ENCODE results near the gene CHCHD3.

Gene CHCHD3

DNA sequence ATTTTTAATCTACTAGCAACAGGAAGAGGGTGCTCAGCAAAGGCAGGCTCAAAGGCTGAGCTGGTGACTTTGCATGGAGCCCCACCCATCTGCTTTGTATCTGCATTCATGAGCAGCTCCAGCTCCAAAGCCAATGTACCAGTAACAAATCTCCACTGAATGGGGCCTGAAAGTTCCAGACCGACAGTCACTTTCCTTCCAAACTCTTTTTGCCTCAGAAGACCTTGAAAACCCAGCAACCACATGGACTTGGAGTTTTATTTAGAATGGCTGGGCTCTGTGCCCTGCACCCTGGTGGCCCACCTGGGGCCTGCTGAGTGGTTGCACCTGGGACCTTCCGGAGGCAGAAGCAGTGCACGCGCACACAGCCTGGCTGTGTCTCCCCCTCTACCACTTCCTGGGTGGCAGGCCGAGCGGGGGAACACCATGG, 310.6 kb downstream of the CHCHD3 start:
- H3K27ac Mint-ChIP-seq, result peak overlapping the region; percentile 47
- H3K4me3 Mint-ChIP-seq, result no peak overlapping the region
- peaks cover 7% of the 10 kb centered on the region for H3K36me3 Mint-ChIP-seq (ENCODE audit: low read depth)
- peaks cover 19% of the 10 kb centered on the region for H3K9me3 Mint-ChIP-seq
- no peaks in the 10 kb centered on the region for H3K27me3 Mint-ChIP-seq
- peaks cover 25% of the 10 kb centered on the region for H3K4me1 Mint-ChIP-seq (ENCODE audit: low read depth)

DNA sequence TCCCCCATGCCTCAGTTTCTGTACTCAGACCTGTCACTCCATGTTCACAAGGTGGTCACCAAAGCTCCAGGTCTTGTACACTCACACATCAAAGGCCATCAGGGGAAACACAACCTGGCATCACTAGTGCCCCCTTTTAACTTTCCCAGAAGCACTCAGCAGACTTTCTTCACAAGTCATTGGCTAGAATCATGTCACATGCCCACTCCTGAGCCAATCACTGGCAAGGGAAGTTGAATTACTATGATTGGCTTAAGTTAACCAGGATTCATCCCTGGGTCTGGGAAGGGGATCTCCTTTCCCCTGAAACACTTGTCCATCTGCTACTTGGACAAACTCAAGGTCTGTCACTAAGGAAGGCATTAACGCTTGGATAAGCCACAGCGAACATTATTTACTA, 311.8 kb downstream of the CHCHD3 start:
- Mint-ChIP-seq H3K27me3 (no peaks in the 10 kb centered on the region), H3K4me3 (no peak overlapping the region), H3K36me3 (ENCODE audit: low read depth) (peaks cover 7% of the 10 kb centered on the region), H3K27ac (no peak overlapping the region), H3K9me3 (peaks cover 19% of the 10 kb centered on the region), H3K4me1 (ENCODE audit: low read depth) (peaks cover 25% of the 10 kb centered on the region)

DNA sequence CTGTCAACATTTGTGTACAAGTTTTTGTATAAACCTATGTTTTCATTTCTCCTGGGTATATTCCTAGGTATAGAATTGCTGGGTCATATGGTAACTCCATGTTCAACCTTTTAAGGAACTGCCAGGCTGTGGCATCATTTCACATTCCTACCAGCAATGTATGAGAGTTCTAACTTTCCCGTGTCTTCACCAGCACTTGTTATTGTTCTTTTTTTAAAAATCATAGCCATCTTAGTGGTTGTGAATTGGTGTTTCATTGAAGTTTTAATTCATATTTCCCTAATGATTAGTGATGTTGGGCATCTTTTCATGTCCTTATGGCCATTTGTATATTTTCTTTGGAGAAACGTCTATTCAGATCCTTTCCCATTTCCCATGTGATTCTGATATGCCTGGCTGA, 312.6 kb downstream of the CHCHD3 start:
- peaks cover 19% of the 10 kb centered on the region for H3K9me3 Mint-ChIP-seq
- peaks cover 25% of the 10 kb centered on the region for H3K4me1 Mint-ChIP-seq (ENCODE audit: low read depth)
- H3K27ac Mint-ChIP-seq, result no peak overlapping the region
- H3K27me3 Mint-ChIP-seq, result no peaks in the 10 kb centered on the region
- H3K36me3 Mint-ChIP-seq (ENCODE audit: low read depth), result peaks cover 7% of the 10 kb centered on the region
- no peak overlapping the region for H3K4me3 Mint-ChIP-seq

DNA sequence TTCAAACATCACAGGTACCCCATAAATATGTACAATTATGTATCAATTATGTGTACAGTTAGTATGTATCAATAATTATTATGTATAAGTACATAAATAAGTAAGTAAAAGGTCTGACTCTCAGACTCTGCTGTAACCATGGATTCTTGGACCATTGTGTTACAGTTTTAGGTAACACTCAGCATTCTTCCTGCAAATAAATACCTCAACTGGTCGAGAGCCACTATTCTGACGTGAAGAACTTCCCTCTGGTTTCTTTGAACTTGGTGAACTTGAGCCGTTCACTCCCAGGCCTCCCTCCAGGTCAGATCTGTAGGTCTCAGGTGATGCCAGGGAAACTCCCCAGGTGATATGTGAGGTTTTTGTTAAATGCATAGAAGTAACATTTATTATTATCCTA, 313.8 kb downstream of the CHCHD3 start:
- Mint-ChIP-seq H3K36me3 (ENCODE audit: low read depth) (peaks cover 7% of the 10 kb centered on the region), H3K9me3 (peaks cover 19% of the 10 kb centered on the region), H3K4me3 (no peak overlapping the region), H3K27me3 (no peaks in the 10 kb centered on the region), H3K27ac (no peak overlapping the region), H3K4me1 (ENCODE audit: low read depth) (peaks cover 23% of the 10 kb centered on the region)

- no peak overlapping the region for H3K27ac Mint-ChIP-seq
- no peak overlapping the region for H3K4me3 Mint-ChIP-seq
- H3K9me3 Mint-ChIP-seq, result peaks cover 19% of the 10 kb centered on the region
- H3K36me3 Mint-ChIP-seq (ENCODE audit: low read depth), result peaks cover 7% of the 10 kb centered on the region
- H3K27me3 Mint-ChIP-seq, result no peaks in the 10 kb centered on the region
- H3K4me1 Mint-ChIP-seq (ENCODE audit: low read depth), result peaks cover 21% of the 10 kb centered on the region
Observed at GRCh38 chr7:132767378-132767777, 314.5 kb downstream of the CHCHD3 start.

DNA sequence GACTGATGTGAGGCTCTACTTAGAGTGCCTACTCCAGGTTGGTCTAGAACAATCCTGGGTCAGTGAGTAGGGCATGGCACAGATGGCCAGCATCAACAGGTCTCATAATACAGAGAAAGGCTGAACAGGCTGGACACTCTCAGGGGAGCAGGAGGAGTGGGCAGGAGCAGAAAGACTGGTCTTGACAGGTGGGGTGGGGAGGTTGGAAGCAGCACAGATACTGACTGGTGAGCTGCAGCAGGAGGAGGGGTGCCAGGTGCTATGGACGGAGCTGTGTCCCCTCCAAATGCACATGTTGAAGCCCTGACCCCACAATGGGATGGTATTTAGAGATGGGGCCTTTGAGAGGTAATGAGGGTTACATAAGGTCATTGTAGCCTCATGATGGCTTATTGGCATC, 315.2 kb downstream of the CHCHD3 start:
- Mint-ChIP-seq H3K27ac (no peak overlapping the region), H3K27me3 (no peaks in the 10 kb centered on the region), H3K9me3 (peaks cover 19% of the 10 kb centered on the region), H3K4me3 (no peak overlapping the region), H3K4me1 (ENCODE audit: low read depth) (peaks cover 18% of the 10 kb centered on the region), H3K36me3 (ENCODE audit: low read depth) (peaks cover 7% of the 10 kb centered on the region)

- H3K4me1 Mint-ChIP-seq (ENCODE audit: low read depth), result peaks cover 10% of the 10 kb centered on the region
- no peak overlapping the region for H3K4me3 Mint-ChIP-seq
- no peak overlapping the region for H3K27ac Mint-ChIP-seq
- H3K9me3 Mint-ChIP-seq, result peaks cover 19% of the 10 kb centered on the region
- H3K36me3 Mint-ChIP-seq (ENCODE audit: low read depth), result peaks cover 7% of the 10 kb centered on the region
- no peaks in the 10 kb centered on the region for H3K27me3 Mint-ChIP-seq
Observed at GRCh38 chr7:132765861-132766260, 316.0 kb downstream of the CHCHD3 start.

DNA sequence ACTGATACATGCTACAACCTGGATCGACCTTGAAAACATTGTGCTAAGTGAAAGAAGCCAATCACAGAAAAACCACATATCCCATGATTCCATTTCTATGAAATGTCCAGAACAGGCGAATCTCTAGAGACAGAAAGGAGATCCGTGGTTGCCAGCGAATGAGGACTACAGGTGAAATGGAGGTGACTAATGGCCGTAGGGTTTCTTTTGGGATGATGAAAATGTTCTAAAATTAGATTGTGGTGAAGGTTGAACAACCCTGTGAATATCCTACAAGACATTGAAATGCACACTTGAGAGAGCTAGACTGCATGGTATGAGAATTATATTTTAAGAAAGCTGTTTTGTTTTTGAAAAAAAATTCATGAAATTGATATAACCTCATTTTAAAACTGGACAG, 317.1 kb downstream of the CHCHD3 start:
- peaks cover 10% of the 10 kb centered on the region for H3K9me3 Mint-ChIP-seq
- H3K36me3 Mint-ChIP-seq (ENCODE audit: low read depth), result peaks cover 7% of the 10 kb centered on the region
- H3K27ac Mint-ChIP-seq, result no peak overlapping the region
- H3K4me3 Mint-ChIP-seq, result no peak overlapping the region
- H3K27me3 Mint-ChIP-seq, result no peaks in the 10 kb centered on the region
- no peaks in the 10 kb centered on the region for H3K4me1 Mint-ChIP-seq (ENCODE audit: low read depth)

DNA sequence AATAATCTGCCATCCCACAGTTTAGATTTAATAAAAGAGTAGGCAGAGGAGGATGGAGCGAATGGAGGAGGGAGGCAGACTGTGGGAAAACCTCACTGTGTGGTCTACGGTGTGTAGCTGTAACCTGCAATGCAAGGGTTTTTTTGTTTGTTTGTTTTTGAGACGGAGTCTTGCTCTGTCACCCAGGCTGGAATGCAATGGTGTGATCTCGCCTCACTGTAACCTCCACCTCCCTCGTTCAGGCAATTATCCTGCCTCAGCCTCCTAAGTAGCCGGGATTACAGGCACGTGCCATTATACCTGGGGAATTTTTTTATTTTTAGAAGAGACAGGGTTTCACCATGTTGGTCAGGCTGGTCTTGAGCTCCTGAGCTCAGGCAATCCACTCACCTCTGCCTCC, 321.0 kb downstream of the CHCHD3 start:
- no peaks in the 10 kb centered on the region for H3K9me3 Mint-ChIP-seq
- peaks cover 5% of the 10 kb centered on the region for H3K4me1 Mint-ChIP-seq (ENCODE audit: low read depth)
- H3K27ac Mint-ChIP-seq, result no peak overlapping the region
- H3K4me3 Mint-ChIP-seq, result no peak overlapping the region
- no peaks in the 10 kb centered on the region for H3K36me3 Mint-ChIP-seq (ENCODE audit: low read depth)
- no peaks in the 10 kb centered on the region for H3K27me3 Mint-ChIP-seq

GRCh38 chr7:132760244-132760623, 321.7 kb downstream of the CHCHD3 start:
- H3K27me3 Mint-ChIP-seq, result no peaks in the 10 kb centered on the region
- H3K4me1 Mint-ChIP-seq (ENCODE audit: low read depth), result peaks cover 5% of the 10 kb centered on the region
- no peaks in the 10 kb centered on the region for H3K9me3 Mint-ChIP-seq
- no peaks in the 10 kb centered on the region for H3K36me3 Mint-ChIP-seq (ENCODE audit: low read depth)
- H3K4me3 Mint-ChIP-seq, result no peak overlapping the region
- no peak overlapping the region for H3K27ac Mint-ChIP-seq

DNA sequence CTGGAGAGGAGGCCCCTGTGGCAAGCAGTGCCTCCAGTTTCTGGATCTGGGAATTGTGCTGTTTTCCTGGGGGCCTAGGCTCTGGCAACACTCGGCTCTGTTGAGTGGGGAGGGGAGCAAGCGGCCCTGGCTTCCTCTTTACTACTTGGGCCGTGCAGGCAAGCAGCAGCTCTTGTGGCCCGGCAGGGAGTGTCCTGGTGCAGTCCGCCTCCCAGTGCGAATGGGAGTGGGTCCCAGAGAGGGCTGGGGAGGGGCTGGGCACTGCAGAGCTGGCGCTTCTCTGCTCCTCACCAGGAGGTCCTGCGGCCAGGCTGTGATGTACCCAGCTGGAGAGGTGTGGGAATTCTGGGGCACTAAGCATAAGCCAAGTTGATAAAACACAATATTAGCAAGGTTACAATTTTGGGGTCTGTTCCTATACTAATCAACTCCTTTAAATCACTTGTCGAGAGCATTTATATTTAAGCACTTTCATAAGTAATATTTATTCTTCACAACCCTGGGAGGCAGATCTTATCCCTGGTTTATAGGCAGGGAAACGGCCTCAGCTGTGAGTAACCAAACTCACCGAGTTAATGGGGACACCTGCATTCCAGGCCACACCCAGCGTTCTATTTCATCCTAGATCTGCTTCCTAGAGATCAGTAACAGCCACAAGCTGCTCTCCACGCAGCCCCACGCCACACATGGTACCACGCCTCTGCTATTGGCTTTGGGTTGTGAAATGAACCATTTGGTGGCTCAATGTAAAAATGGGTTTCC, 322.2 kb downstream of the CHCHD3 start:
- Mint-ChIP-seq H3K4me1 (ENCODE audit: low read depth) (peaks cover 5% of the 10 kb centered on the region), H3K27me3 (no peaks in the 10 kb centered on the region), H3K4me3 (no peak overlapping the region), H3K9me3 (no peaks in the 10 kb centered on the region), H3K36me3 (ENCODE audit: low read depth) (no peaks in the 10 kb centered on the region), H3K27ac (no peak overlapping the region)

- Mint-ChIP-seq H3K27me3 (no peaks in the 10 kb centered on the region), H3K4me1 (ENCODE audit: low read depth) (peaks cover 5% of the 10 kb centered on the region), H3K36me3 (ENCODE audit: low read depth) (no peaks in the 10 kb centered on the region), H3K27ac (no peak overlapping the region), H3K4me3 (no peak overlapping the region), H3K9me3 (no peaks in the 10 kb centered on the region)
Observed at GRCh38 chr7:132758986-132759385, 322.9 kb downstream of the CHCHD3 start.

DNA sequence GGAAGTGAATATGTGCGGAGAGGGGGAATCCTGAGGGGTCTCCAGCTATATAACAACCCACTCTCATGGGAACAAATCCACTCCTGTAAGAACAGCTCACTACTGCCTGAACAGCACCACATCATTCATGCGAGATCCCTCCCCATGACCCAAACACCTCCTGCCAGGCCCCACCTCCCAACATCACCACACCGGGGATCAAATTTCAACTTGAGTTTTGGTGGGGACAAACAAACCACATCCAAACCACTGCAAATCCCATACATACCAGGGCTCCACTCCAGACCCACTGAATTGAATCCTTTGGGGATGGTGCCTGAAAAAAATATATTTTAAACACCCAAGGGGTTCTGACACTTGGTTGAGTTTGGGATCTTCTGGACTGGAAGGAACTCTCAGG, 324.1 kb downstream of the CHCHD3 start:
- H3K9me3 Mint-ChIP-seq, result no peaks in the 10 kb centered on the region
- H3K4me3 Mint-ChIP-seq, result no peak overlapping the region
- H3K27ac Mint-ChIP-seq, result no peak overlapping the region
- H3K36me3 Mint-ChIP-seq (ENCODE audit: low read depth), result no peaks in the 10 kb centered on the region
- no peaks in the 10 kb centered on the region for H3K27me3 Mint-ChIP-seq
- peaks cover 5% of the 10 kb centered on the region for H3K4me1 Mint-ChIP-seq (ENCODE audit: low read depth)

DNA sequence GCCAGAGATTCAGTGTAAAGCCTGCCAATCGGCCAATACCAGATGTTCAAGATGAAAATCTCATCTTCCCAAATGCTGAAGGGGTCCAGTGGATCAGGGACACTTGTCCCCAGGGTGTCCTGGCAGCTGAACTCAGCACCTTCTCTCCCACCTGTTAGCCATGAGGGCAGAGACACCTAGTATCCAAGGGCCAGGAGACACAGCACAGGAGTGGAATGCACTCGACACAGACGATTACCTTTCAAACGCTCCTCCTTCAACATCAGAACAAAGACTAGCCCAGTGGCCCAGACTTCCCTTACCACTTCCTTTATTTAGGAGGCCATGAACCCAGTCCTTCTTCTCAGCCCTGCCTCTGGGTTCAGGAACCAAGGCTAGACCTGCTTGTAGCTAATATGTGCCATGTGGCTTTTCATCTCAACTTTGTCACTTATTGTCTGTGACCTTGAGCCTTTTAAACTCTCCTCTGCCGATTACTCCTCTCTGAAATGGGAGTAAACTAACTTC, 325.4 kb downstream of the CHCHD3 start:
- Mint-ChIP-seq H3K36me3 (ENCODE audit: low read depth) (no peaks in the 10 kb centered on the region), H3K27ac (no peak overlapping the region), H3K27me3 (no peaks in the 10 kb centered on the region), H3K9me3 (no peaks in the 10 kb centered on the region), H3K4me3 (no peak overlapping the region), H3K4me1 (ENCODE audit: low read depth) (peaks cover 5% of the 10 kb centered on the region)

DNA sequence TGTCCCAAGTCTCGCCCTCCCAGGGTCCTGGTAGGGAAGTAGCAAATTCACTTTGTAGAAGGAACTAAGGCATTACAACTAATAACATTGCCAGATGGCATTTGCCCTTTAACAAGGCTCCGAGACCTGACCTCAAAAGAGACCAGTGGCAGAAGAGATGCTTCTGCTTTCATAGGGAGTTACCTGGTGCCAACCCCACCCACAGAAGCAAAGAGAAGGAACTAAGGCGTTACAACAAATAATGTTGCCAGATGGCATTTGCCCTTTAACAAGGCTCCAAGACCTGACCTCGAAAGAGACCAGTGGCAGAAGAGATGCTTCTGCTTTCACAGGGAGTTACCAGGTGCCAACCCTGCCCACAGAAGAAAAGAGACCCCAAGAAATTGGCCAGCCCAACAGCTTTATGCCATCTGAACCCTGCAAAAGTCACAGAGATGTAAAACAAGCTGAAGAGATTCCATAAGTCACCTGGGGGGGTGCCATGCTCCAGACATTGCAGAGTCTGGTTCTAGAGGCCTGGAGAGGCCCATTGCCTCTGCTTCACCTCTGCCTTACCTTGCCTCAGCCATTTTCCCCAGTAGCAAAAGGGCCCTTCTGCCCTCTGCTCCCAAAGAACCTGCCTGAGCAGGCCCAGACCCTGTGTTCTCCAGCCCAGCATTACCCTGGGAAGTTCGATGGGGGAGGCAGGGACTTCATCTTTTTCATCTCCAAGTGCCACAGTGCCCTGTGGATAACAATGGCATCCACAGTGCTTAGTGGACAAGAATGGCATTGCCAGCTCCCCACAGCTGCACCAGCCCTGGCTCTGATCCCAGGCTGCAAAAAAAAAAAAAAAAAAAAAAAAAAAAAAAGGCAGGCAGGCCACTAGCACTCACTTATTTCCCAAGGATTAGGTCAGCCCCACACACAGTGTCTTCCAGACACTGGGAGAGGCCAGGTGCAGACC, 326.1 kb downstream of the CHCHD3 start:
- no peaks in the 10 kb centered on the region for H3K9me3 Mint-ChIP-seq
- H3K4me3 Mint-ChIP-seq, result no peak overlapping the region
- no peaks in the 10 kb centered on the region for H3K36me3 Mint-ChIP-seq (ENCODE audit: low read depth)
- no peak overlapping the region for H3K27ac Mint-ChIP-seq
- peaks cover 5% of the 10 kb centered on the region for H3K4me1 Mint-ChIP-seq (ENCODE audit: low read depth)
- no peaks in the 10 kb centered on the region for H3K27me3 Mint-ChIP-seq

All from stimulated activated naive CD8-positive, alpha-beta T cell treated with anti-CD3 and anti-CD28 coated beads, Interleukin-15, Interleukin-2, amounts not matched to agents 100 ng/mL and 50 ng/mL, for 24 hours (primary cell).